Epithelial cell of proximal tubule (primary cell): ENCODE data around the gene ARHGEF37. TPM values are rescaled to one million over a fixed set of nuclear protein-coding genes. Genes with fewer than 3 reads are reported as not detected.

Experiments
- DNase-seq: peaks from one replicate; pipeline ENCODE4 v3.0.0-alpha.2; 2011; ENCODE audit warnings: low read depth
- H3K4me3 ChIP-seq: 2 replicates; pipeline ENCODE4 v1.5.1; 2011; ENCODE audit warnings: low read depth, mild to moderate bottlenecking, low read length
- CTCF ChIP-seq: conservative IDR thresholded peaks from 2 replicates; pipeline ENCODE4 v1.5.1; 2012; ENCODE audit warnings: low read depth, mild to moderate bottlenecking, low read length
- total RNA-seq: library from RNA; depleted of rRNA; stranded (reverse); fragments of >200 nt; gene quantifications from 2 replicates; pipeline ENCODE4 v1.2.3, GENCODE V29; 2015

ARHGEF37 gene
- total RNA-seq, 1 donor from 2014 or later = 2.7 TPM

GRCh38 chr5:149580808-149581191 is 498 bp upstream of the ARHGEF37 start:
- no peak for TF ChIP-seq CTCF
- H3K4me3 ChIP-seq = peak overlapping the region; percentile 66
- no peak for DNase-seq

- H3K4me3 ChIP-seq = peak overlapping the region; percentile 66
- DNase-seq = no peak
- TF ChIP-seq CTCF = no peak
Observed at GRCh38 chr5:149581931-149582768, 852 bp downstream of the ARHGEF37 start.

GRCh38 chr5:149583394-149583793 is 2.1 kb downstream of the ARHGEF37 start:
- H3K4me3 ChIP-seq = no peak overlapping the region
- no peak for TF ChIP-seq CTCF
- DNase-seq = no peak

- DNase-seq = no peak
- no peak for TF ChIP-seq CTCF
- H3K4me3 ChIP-seq = no peak overlapping the region
Observed at GRCh38 chr5:149584121-149584520, 2.8 kb downstream of the ARHGEF37 start.

- no peak for DNase-seq
- H3K4me3 ChIP-seq = no peak overlapping the region
- TF ChIP-seq CTCF = no peak
Observed at GRCh38 chr5:149585910-149586309, 4.6 kb downstream of the ARHGEF37 start.

GRCh38 chr5:149586708-149587318 is 5.5 kb downstream of the ARHGEF37 start:
- no peak for DNase-seq
- H3K4me3 ChIP-seq = no peak overlapping the region
- no peak for TF ChIP-seq CTCF

GRCh38 chr5:149588936-149589335 is 7.6 kb downstream of the ARHGEF37 start:
- no peak for TF ChIP-seq CTCF
- no peak overlapping the region for H3K4me3 ChIP-seq
- DNase-seq = no peak
